Measurements from ENCODE around the gene LHB. TPM values are rescaled to one million over a fixed set of nuclear protein-coding genes. Genes with fewer than 3 reads are reported as not detected.

Gene LHB
- total RNA-seq, 1 experiment from 2014 or later, result not detected

GRCh38 chr19:48970139-48970766 is 46.6 kb downstream of the LHB start:
- Histone ChIP-seq H3K9ac (ENCODE audit: low read length) (no peak overlapping the region), H3F3A (ENCODE audit: low read length, unreplicated experiment) (no peaks in the 10 kb centered on the region), H3K9me2 (replicated peaks; ENCODE audit: low read length) (no peaks in the 10 kb centered on the region), H3K4me3 (ENCODE audit: low read length) (no peak overlapping the region), H3K4me2 (ENCODE audit: low read length) (no peak overlapping the region), H3K9me3 (ENCODE audit: low read length) (no peaks in the 10 kb centered on the region), H4K20me1 (ENCODE audit: low read length) (0 out of 2 replicates have a peak, but pooled peaks cover 5% of the 10 kb centered on the region), H3K4me1 (ENCODE audit: insufficient read depth, low read length) (peaks cover 7% of the 10 kb centered on the region), H3K27me3 (ENCODE audit: low read length) (no peaks in the 10 kb centered on the region), H2AFZ (ENCODE audit: low read length) (no peak overlapping the region), H3K27ac (ENCODE audit: low read length) (no peak overlapping the region), H3K36me3 (ENCODE audit: low read depth, low read length) (peaks cover 17% of the 10 kb centered on the region; the same call in 1 of the 2 replicates), H3K79me2 (ENCODE audit: low read length) (peaks cover 13% of the 10 kb centered on the region)
- ChIA-PET CTCF (interaction anchor here (0.9 kb wide), 1 partner anchor 127 kb away, joined by 4 read pairs; no protein-coding TSS in a partner anchor), POLR2A (ENCODE audit: unreplicated experiment) (interaction anchor here (0.6 kb wide), 2 partner anchors 23 to 139 kb away, joined by 3 to 6 read pairs; partner anchors contain the start of gene RUVBL2)
- intact Hi-C loops (cut with micrococcal nuclease), result no loop called here
- TF ChIP-seq CTCF (conservative IDR thresholded peaks at IDR 0.05; ENCODE audit: low read depth, low read length) (no peak), EZH2phosphoT487 (IDR thresholded peaks at IDR 0.05; ENCODE audit: borderline replicate concordance, low read length) (no peak), EZH2 (IDR thresholded peaks at IDR 0.05; ENCODE audit: low read length, unreplicated experiment) (no peak)
- DNase-seq (no peak), ATAC-seq (no peak)
- no TSS peak for BruUV-seq (replicated peaks)

GRCh38 chr19:48969276-48970138 is 47.4 kb downstream of the LHB start:
- ChIA-PET CTCF (interaction anchor here (0.9 kb wide), 1 partner anchor 127 kb away, joined by 4 read pairs; no protein-coding TSS in a partner anchor), POLR2A (ENCODE audit: unreplicated experiment) (no interaction called here)
- DNase-seq (no peak), ATAC-seq (no peak)
- peaks cover 17% of the 10 kb centered on the region; the same call in 1 of the 2 replicates for H3K36me3 ChIP-seq (ENCODE audit: low read depth, low read length)
- no peak for TF ChIP-seq EZH2 (IDR thresholded peaks at IDR 0.05; ENCODE audit: low read length, unreplicated experiment)
- no TSS peak for BruUV-seq (replicated peaks)
- no peaks in the 10 kb centered on the region for H3K9me2 ChIP-seq (replicated peaks; ENCODE audit: low read length)
- 0 out of 2 replicates have a peak, but pooled peaks cover 5% of the 10 kb centered on the region for H4K20me1 ChIP-seq (ENCODE audit: low read length)
- no peak overlapping the region for H2AFZ ChIP-seq (ENCODE audit: low read length)
- no peak overlapping the region for H3K4me2 ChIP-seq (ENCODE audit: low read length)
- no peak overlapping the region for H3K27ac ChIP-seq (ENCODE audit: low read length)
- intact Hi-C loops (cut with micrococcal nuclease), result no loop called here
- peaks cover 10% of the 10 kb centered on the region for H3K4me1 ChIP-seq (ENCODE audit: insufficient read depth, low read length)
- H3K79me2 ChIP-seq (ENCODE audit: low read length), result peaks cover 14% of the 10 kb centered on the region
- no peaks in the 10 kb centered on the region for H3K9me3 ChIP-seq (ENCODE audit: low read length)
- H3K27me3 ChIP-seq (ENCODE audit: low read length), result no peaks in the 10 kb centered on the region
- H3K4me3 ChIP-seq (ENCODE audit: low read length), result no peak overlapping the region
- H3F3A ChIP-seq (ENCODE audit: low read length, unreplicated experiment), result peaks cover 2% of the 10 kb centered on the region
- H3K9ac ChIP-seq (ENCODE audit: low read length), result no peak overlapping the region

GRCh38 chr19:48968813-48969218 is 48.1 kb downstream of the LHB start:
- ChIA-PET POLR2A (ENCODE audit: unreplicated experiment) (no interaction called here), CTCF (no interaction called here)
- Histone ChIP-seq H3K4me1 (ENCODE audit: insufficient read depth, low read length) (peaks cover 17% of the 10 kb centered on the region), H3K79me2 (ENCODE audit: low read length) (peaks cover 14% of the 10 kb centered on the region), H2AFZ (ENCODE audit: low read length) (no peak overlapping the region), H3K27ac (ENCODE audit: low read length) (no peak overlapping the region), H3K4me3 (ENCODE audit: low read length) (no peak overlapping the region), H3K9ac (ENCODE audit: low read length) (no peak overlapping the region), H3K9me2 (replicated peaks; ENCODE audit: low read length) (no peaks in the 10 kb centered on the region), H3K27me3 (ENCODE audit: low read length) (no peaks in the 10 kb centered on the region), H3K9me3 (ENCODE audit: low read length) (no peaks in the 10 kb centered on the region), H3F3A (ENCODE audit: low read length, unreplicated experiment) (peaks cover 5% of the 10 kb centered on the region), H4K20me1 (ENCODE audit: low read length) (0 out of 2 replicates have a peak, but pooled peaks cover 5% of the 10 kb centered on the region), H3K36me3 (ENCODE audit: low read depth, low read length) (peaks cover 17% of the 10 kb centered on the region; the same call in 1 of the 2 replicates), H3K4me2 (ENCODE audit: low read length) (no peak overlapping the region)
- ATAC-seq (no peak), DNase-seq (no peak)
- intact Hi-C loops (cut with micrococcal nuclease), result no loop called here
- TF ChIP-seq CTCF (conservative IDR thresholded peaks at IDR 0.05; ENCODE audit: low read depth, low read length), result no peak
- no peak for TF ChIP-seq EZH2phosphoT487 (IDR thresholded peaks at IDR 0.05; ENCODE audit: borderline replicate concordance, low read length)
- no TSS peak for BruUV-seq (replicated peaks)

All from PC-3 (cell line).